Aorta (tissue), 5 donors: ENCODE data around the gene NALCN. TPM values are rescaled to one million over a fixed set of nuclear protein-coding genes. Genes with fewer than 3 reads are reported as not detected.

ENCODE experiments used
- ATAC-seq: fragments of 200-7000 bp; cut with Tn5 transposase; one replicate; pipeline ENCODE4 v1.9.1; 2022; ENCODE audit warnings: moderate library complexity; ENCODE audit not compliant: low FRiP score
- DNase-seq, 2 donors: peaks; one replicate each; pipeline ENCODE4 v3.0.0-alpha.2; 2020
- H3K27ac ChIP-seq, 2 donors: one replicate each; pipeline ENCODE4 v1.5.1; 2013; ENCODE audit warnings: low read length in 2 of 2, mild to moderate bottlenecking in 2 of 2, moderate library complexity in 2 of 2, control low read depth in 1 of 2, inconsistent platforms in 1 of 2, low read depth in 1 of 2
- H3K27me3 ChIP-seq, 2 donors: one replicate each; pipeline ENCODE4 v1.6.1; 2013; ENCODE audit warnings: control low read depth in 1 of 2, low read length in 1 of 2, mild to moderate bottlenecking in 1 of 2, moderate library complexity in 1 of 2; ENCODE audit not compliant: insufficient read depth in 2 of 2, control insufficient read depth in 1 of 2
- H3K36me3 ChIP-seq, 2 donors: one replicate each; pipeline ENCODE4 v1.6.1; 2013; ENCODE audit warnings: control low read depth in 1 of 2, low read length in 1 of 2, mild to moderate bottlenecking in 1 of 2; ENCODE audit not compliant: insufficient read depth in 2 of 2, control insufficient read depth in 1 of 2
- H3K4me1 ChIP-seq, 2 donors: one replicate each; pipeline ENCODE4 v1.6.1; 2013; ENCODE audit warnings: low read length in 2 of 2, control low read depth in 1 of 2, mild to moderate bottlenecking in 1 of 2, moderate library complexity in 1 of 2; ENCODE audit not compliant: insufficient read depth in 2 of 2, control insufficient read depth in 1 of 2
- H3K4me3 ChIP-seq, 2 donors: one replicate each; pipeline ENCODE4 v1.5.1; 2013; ENCODE audit warnings: low read length in 2 of 2, control low read depth in 1 of 2, mild to moderate bottlenecking in 1 of 2
- H3K9me3 ChIP-seq: one replicate; pipeline ENCODE4 v1.6.1; 2013; ENCODE audit warnings: mild to moderate bottlenecking, low read length; ENCODE audit not compliant: control insufficient read depth
- WGBS, 2 donors: extraction: QIAGEN DNeasy Blood & Tissue Kit; methylation state at CpG; one replicate each; pipeline ENCODE4 v1.1.7; 2013; 5-methylcytosine and 5-hydroxymethylcytosine counted together
- intact Hi-C, 2 donors: fragments of 100-400 bp; cut with DNase I; formaldehyde crosslinking; loops; one replicate each; pipeline versions ENCODE4 v1.14.2 to v1.15.0; 2022
- polyA plus RNA-seq, 2 donors: library from polyadenylated mRNA; stranded (reverse); fragments of 200-250 nt; gene quantifications; one replicate each; pipeline ENCODE4 v1.2.3, GENCODE V29; 2013
- total RNA-seq, 2 donors: library from RNA; stranded (reverse); fragmentation: NEBNext Ultra II Directional; extraction: Animal tissue kit (Norgen Biotek cat#: 25700); gene quantifications; one replicate each; pipeline ENCODE4 v1.2.1, GENCODE V29; 2021
- donor health status: healthy with polysubstance abuse.
- donor health status: Bipolar disorder and iron deficiency.
- donor health status: DM: no; HTN: no; CAD: no.
- donor health status: DM: no; HTN: no; CAD: no.
- donor health status: DM: yes; HTN: yes; CAD: no.

NALCN gene
- total and polyA plus RNA-seq, 4 donors, result 2.4 to 16.2 (median 8.2) TPM

GRCh38 chr13:101242720-101243119 lies 173.6 kb downstream of the NALCN start:
- intact Hi-C loops, result no loop called here

GRCh38 chr13:101238555-101238954 lies 177.8 kb downstream of the NALCN start:
- H3K27me3 ChIP-seq, result no peaks in the 10 kb centered on the region
- intact Hi-C loops, result no loop called here
- DNase-seq (no peak), ATAC-seq (no peak)
- H3K4me1 ChIP-seq, result no peaks in the 10 kb centered on the region
- H3K27ac ChIP-seq, result no peak overlapping the region
- no peaks in the 10 kb centered on the region for H3K9me3 ChIP-seq
- H3K4me3 ChIP-seq, result no peak overlapping the region
- H3K36me3 ChIP-seq, result no peaks in the 10 kb centered on the region

More at GRCh38 chr13:101242720-101243119, 173.6 kb downstream of the NALCN start:
- no peaks in the 10 kb centered on the region for H3K4me1 ChIP-seq
- H3K4me3 ChIP-seq, result no peak overlapping the region
- H3K27me3 ChIP-seq, result no peaks in the 10 kb centered on the region
- H3K36me3 ChIP-seq, result no peaks in the 10 kb centered on the region
- no peak for ATAC-seq
- no peak for DNase-seq
- H3K9me3 ChIP-seq, result no peaks in the 10 kb centered on the region
- H3K27ac ChIP-seq, result no peak overlapping the region

DNA sequence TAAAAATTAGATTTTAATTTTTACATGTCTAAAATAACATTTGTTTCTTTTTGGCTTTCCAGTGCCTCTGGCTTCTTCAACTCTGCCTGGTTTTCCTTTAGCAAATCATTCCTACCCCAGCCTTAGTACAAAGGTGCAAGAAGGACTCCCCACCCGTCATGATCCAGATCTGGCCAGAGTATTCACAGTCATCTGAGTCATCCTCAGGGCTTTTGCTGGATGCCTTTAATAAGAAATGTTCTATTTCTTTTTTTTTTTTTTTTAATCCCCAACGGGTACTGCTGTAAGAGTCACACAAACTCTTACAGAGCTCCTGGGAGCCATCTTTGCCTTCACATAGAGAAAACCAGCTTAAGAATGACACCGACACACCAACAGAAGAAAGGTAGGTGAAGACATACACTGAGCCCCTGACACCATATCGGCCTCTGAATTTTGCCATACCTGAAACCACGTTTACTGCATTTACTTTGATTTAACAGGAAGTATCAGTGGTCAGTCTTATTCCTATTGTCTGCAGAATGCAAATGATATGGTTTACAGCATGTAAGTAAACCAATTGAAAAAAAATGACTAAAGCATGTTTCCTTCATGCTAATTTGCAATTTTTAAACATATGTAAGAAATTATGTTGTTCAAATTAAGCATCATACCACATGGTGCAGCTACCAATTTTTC lies 184.4 kb downstream of the NALCN start:
- Histone ChIP-seq H3K27ac (no peak overlapping the region), H3K4me3 (no peak overlapping the region), H3K36me3 (peaks cover 0 to 1% of the 10 kb centered on the region in 2 donors), H3K4me1 (no peaks in the 10 kb centered on the region), H3K9me3 (no peaks in the 10 kb centered on the region), H3K27me3 (no peaks in the 10 kb centered on the region)
- ATAC-seq, result no peak
- WGBS, 2 donors, result 74 to 88% methylated on average over 5 of the region's 5 CpGs
- no peak for DNase-seq
- intact Hi-C loops, result no loop called here

GRCh38 chr13:101230271-101230890 lies 185.9 kb downstream of the NALCN start:
- peaks cover 0 to 1% of the 10 kb centered on the region in 2 donors for H3K36me3 ChIP-seq
- WGBS, 2 donors, result 83 to 84% methylated on average over 6 of the region's 6 CpGs
- H3K9me3 ChIP-seq, result no peaks in the 10 kb centered on the region
- H3K4me3 ChIP-seq, result no peak overlapping the region
- H3K4me1 ChIP-seq, result no peaks in the 10 kb centered on the region
- no peaks in the 10 kb centered on the region for H3K27me3 ChIP-seq
- intact Hi-C loops, result no loop called here
- ATAC-seq (no peak), DNase-seq (no peak)
- no peak overlapping the region for H3K27ac ChIP-seq

DNA sequence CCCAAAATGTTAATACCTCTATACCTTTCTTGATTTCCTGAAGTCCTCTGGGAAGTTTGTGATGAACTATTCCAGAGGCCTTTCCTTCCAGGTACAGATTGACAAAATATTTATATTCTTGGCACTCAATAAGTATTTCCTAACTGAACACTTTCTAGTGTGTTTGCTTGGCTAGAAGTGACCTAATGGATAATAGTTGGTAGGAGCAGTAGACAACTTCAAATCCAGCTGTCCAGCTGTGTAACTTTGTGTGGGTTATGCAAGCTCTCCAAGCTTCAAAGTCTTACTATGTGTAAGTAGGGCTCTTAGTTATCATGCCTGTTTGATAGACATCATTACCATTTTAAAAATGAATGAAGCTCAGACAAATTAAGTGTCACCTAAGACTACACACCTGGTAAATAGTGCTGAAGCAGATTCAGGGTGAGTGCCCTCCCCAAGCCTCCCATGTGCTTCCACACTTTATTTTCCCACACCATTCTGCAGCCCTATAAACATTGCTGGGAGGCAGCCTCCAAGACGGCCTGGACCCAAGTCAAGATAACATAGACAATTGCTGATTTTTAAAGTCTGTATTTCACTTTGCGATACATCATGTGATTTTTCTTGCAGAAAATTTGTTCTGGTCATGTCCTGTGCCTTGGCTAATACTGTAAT lies 196.6 kb downstream of the NALCN start:
- no peaks in the 10 kb centered on the region for H3K4me1 ChIP-seq
- H3K9me3 ChIP-seq, result no peaks in the 10 kb centered on the region
- no peaks in the 10 kb centered on the region for H3K27me3 ChIP-seq
- 86 to 90% methylated on average over 2 of the region's 2 CpGs for WGBS, 2 donors
- ATAC-seq (no peak), DNase-seq (no peak)
- intact Hi-C loops, result no loop called here
- H3K36me3 ChIP-seq, result no peaks in the 10 kb centered on the region
- no peak overlapping the region for H3K4me3 ChIP-seq
- H3K27ac ChIP-seq, result no peak overlapping the region

GRCh38 chr13:101218484-101218883 lies 197.8 kb downstream of the NALCN start:
- Histone ChIP-seq H3K27ac (no peak overlapping the region), H3K9me3 (no peaks in the 10 kb centered on the region), H3K36me3 (no peaks in the 10 kb centered on the region), H3K27me3 (no peaks in the 10 kb centered on the region), H3K4me3 (no peak overlapping the region), H3K4me1 (no peaks in the 10 kb centered on the region)
- DNase-seq, result no peak
- ATAC-seq, result no peak
- WGBS, 2 donors, result 87 to 91% methylated on average over 2 of the region's 2 CpGs
- intact Hi-C loops, result no loop called here

GRCh38 chr13:101217086-101217485 lies 199.2 kb downstream of the NALCN start:
- DNase-seq (no peak), ATAC-seq (no peak)
- Histone ChIP-seq H3K9me3 (no peaks in the 10 kb centered on the region), H3K4me3 (no peak overlapping the region), H3K27me3 (no peaks in the 10 kb centered on the region), H3K36me3 (no peaks in the 10 kb centered on the region), H3K4me1 (no peaks in the 10 kb centered on the region), H3K27ac (no peak overlapping the region)
- intact Hi-C loops, result no loop called here

- DNase-seq, result no peak
- intact Hi-C loops, result no loop called here
- no peak for ATAC-seq
- H3K4me1 ChIP-seq, result peaks cover 1 to 6% of the 10 kb centered on the region in 2 donors
- no peaks in the 10 kb centered on the region for H3K9me3 ChIP-seq
- no peak overlapping the region for H3K4me3 ChIP-seq
- no peak overlapping the region for H3K27ac ChIP-seq
- H3K36me3 ChIP-seq, result peaks cover 0 to 2% of the 10 kb centered on the region in 2 donors
- H3K27me3 ChIP-seq, result no peaks in the 10 kb centered on the region
Measured at GRCh38 chr13:101211261-101211660, 205.0 kb downstream of the NALCN start.

DNA sequence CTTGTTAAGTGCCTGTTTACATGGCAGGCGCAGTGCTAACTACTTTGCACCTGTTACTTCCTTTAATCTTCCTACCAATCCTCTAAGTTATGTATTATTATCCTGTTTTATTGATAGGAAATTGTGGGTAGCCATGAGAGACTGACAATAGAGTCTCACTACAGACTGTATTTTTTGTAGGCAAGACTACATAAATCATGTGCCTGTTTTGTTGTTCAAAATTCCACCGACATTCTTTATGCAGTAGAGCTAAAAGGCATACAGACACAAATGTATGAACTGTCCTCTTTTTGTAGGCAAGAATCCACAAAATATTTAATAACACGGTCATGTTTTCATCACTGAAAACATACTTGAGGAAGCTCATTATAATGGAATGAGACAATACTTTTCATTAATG lies 205.5 kb downstream of the NALCN start:
- Histone ChIP-seq H3K9me3 (no peaks in the 10 kb centered on the region), H3K27me3 (no peaks in the 10 kb centered on the region), H3K27ac (no peak overlapping the region), H3K4me3 (no peak overlapping the region), H3K4me1 (peaks cover 1 to 6% of the 10 kb centered on the region in 2 donors), H3K36me3 (peaks cover 0 to 2% of the 10 kb centered on the region in 2 donors)
- intact Hi-C loops, result no loop called here
- ATAC-seq, result no peak
- DNase-seq, result no peak
- 42 to 57% methylated on average over 3 of the region's 3 CpGs for WGBS, 2 donors
